HG03025 (cell line): ENCODE data around the gene SNX30.

ENCODE experiments used
- ATAC-seq: cut with Tn5 transposase; IDR thresholded peaks from one replicate; pipeline ENCODE4 v1.9.1; 2021; ENCODE audit warnings: mild to moderate bottlenecking, moderate library complexity; ENCODE audit not compliant: unreplicated experiment, low FRiP score

SNX30 gene

DNA sequence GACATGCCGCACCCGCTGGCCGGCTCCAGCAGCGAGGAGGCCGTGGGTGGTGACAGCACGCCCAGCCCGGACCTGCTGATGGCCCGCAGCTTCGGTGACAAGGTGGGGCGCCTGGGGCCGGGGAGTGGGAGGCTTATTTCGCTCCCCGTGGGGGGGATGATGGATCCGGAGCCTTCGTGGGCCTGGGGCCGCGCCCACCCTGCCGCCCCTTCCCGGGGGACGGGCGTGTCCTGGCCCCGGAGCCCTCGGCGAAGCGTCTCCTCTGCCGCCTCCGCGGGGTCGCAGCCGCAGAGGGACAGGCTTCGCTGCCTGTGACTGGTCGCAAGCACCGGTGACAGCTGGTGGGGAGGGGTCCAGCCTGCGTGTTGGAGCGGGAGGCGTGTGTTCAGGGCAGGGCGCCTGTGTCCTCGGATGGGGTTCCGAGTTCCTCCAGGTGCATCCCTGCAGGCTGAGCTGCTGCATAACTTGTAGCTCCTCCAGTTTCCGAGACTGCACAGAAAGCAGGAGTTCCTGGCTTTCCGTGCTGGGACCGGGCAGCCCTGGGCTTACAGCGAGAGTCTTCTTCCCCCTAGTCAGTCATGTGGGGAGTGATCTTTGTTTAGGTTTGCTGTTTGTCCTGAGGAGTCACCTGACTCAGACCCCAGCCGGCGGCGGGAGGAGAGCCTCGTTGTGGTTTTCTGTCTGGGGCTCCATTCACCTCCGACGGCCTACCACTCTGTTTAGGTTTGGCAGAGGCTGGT, 666 bp downstream of the SNX30 start:
- ATAC-seq, result peak; percentile 36

DNA sequence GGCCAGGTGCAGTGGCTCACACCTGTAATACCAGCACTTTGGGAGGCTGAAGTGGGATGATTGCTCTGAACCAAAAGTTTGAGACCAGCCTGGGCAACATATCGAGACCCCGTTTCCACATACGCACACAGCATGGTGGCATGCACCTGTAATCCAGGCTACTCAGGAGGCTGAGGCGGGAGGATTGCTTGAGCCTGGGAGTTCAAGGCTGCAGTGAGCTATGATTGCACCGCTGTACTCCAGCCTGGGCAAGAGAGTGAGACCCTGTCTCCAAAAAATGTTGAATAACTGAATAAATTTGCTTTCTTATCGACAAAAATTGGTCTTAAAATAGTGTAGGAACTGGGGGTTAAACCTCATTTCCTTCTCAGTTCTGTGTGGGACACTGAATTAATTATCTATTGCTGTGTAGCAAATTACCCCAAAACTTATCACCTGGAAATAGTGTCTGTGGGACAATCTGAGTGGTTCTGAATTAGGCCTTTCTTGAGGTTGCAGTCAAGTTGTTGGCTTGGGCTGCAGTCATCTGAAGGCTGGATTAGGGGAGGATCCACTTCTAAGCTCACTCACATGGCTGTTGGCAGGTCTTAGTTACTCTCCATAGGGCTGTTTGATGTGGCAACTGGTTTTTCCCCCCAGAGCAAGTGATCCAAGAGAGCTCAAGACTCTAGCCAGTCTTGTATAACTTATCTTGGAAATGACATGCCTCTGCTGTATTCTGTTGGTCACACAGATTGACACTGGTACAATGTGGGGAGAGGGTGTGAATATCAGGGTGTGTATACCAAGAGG, 2.0 kb downstream of the SNX30 start:
- no peak for ATAC-seq

DNA sequence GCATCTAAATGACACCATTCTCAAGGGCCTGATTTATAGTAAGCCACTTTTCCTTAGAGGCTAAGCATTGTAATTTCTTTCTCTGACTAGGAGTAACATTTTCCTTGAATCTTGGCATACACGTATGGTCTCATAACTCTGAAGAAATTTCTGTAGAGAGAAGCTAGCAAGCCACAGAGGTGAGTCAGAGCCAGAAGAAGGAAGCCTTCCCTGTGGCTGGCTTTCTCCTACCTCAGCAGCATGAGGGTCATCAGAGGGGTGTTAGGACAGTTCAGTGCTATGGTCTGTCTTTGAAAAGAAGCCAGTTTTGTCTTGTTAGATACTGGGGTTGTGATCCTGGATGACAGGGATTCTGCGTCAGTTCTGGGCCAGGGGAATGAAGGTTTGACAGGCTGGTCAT, 3.2 kb downstream of the SNX30 start:
- ATAC-seq, result no peak

DNA sequence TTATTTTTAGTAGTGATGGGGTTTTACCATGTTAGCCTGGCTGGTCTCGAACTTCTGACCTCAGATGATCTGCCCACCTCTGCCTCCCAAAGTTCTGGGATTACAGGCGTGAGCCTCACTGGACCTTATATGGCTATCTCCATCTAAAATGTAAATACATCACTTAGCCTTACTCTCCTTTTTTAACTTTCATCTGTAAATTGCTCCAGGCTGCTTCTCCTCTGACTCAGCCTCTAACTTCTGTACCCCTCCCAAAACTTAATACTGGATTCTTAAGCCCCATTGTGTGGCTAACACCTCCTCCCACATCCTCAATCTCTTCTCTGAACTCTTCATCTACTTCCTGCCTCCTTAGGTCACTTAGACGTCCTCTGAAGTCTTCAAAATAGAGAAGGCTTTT, 4.0 kb downstream of the SNX30 start:
- ATAC-seq, result no peak

DNA sequence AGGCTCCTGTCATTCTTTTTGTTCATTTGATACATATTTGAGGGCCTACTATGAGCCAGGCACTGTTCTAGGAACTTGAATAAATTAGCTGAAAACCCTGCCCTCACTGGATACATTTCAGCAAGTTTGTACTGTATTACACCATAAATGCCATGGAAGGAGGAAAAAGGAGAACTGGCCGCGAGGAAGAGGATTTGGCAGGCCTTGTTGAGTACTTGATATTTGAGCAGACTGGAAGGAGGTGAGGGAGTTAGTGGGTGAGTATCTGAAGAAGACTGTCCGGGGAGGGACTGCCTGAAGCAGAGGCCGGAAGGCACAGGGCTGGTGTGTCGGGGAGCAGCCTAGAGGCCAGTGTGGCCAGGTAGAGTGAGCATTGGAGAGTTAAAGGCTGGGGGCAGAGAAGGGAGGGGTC, 4.5 kb downstream of the SNX30 start:
- no peak for ATAC-seq

DNA sequence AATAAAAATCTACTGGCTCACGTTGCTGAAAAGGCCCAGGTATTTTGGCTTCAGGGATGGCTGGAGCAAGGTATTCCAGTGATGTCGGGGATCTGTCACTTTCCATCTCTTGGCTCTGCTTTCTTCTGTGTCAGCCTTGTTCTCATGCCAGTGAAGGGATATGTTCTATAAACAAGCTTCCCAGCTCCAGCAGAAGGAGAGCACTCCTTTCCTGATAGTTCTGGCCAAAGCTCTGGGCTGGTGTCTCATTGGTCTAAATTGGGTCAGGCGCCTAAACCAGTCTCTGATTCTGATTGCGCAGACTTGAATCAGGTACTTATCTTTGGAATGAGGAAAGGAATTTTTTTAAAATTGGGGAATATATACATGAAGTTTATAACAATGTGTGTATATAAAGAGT, 5.1 kb downstream of the SNX30 start:
- no peak for ATAC-seq

DNA sequence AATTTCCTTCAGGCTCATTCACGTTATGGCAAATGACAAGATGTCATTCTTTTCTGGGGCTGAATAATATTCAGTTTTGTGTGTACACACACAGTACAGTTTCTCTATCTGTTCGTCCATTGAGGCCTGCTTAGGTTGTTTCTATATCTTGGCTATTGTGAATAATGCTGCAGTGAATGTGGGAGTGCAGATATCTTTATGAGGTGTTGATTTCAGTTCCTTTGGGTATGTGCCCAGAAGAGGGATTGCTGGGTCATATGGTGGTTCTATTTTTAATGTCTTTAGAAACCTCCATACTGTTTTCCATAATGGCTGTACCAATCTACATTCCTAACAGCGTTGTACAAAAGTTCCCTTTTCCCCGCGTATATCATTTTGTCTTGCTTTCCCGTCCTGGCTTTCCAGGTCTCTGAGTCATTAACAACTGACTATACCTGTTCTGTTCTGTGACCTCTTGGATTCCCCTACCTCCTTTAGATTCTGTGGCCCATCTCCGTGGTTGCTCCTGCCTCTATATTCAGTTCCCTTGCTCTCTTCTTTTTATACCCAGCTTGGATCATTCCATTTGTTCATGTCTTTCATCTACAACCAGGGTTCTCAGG, 6.8 kb downstream of the SNX30 start:
- ATAC-seq, result no peak

DNA sequence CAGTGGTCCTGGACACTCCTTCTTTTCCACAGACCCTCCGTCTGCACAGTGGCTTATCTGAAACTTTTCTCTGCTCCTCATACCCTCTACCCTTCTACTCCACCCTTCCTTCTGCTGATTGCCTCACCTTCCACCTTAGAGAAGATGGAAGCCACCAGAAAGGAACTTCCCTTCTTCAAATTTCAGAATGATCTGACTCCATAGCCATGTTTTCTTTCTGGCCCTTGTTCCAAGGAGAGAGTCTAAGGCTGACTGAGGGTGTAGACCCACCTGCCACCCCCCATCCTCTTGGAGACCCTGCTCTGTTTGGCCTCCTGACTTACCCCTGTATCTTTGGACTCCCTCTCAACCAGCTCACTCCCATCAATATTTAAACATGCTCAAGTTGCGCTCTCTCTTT, 7.4 kb downstream of the SNX30 start:
- ATAC-seq, result no peak

DNA sequence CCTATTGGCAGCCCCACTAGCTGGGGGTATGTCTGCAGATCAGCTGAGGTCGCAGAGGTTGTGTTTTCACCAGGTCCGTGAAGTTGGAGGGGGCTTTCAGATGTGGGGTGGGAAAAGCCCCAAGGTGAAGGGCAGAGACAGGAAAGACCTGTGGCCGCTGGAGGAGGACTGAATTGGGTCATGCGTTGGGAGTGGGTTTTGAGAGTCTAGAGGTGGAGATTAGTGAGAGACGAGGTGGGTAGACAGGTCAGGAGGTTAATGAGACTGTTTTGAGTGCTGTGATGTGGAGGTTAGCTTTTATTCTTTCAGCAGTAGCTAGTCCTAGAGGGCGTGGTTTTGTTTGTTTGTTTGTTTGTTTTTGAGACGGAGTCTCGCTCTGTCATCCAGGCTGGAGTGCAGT, 10.3 kb downstream of the SNX30 start:
- ATAC-seq, result no peak

DNA sequence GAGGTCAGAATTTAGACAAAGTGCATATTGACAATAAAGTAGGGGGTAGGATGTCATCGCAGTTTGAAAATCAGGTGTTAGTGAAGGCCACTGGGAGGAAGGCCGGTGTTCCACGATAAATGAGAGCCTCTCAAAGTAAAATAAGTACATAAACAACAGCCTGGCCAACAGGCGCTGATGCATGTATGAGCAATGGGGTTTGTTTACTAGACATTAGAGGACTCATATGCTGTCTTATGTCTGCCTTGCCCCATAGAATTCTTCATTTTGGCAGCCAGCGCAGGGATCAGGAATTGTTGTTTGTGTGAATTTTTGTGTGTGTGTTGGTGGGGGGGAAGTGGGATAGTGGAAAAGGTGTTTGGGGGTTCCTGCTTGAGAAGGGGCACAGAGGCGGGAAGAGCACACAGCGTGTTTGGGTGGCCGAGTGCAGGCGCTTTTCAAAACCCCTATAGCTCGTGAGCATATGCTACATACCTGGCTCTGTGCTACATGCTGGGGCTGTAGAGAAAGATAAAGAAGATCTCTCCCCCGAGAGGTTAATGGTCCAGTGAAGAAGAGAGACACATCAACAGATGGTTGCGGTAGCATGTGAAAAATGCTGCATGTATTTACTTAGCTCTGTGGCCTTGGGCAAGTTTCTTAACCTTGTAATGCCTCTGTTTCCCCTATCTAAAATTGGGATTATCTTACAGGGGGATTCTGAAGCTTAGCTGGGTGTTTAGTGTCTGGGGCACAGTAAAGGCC, 11.5 kb downstream of the SNX30 start:
- ATAC-seq, result peak; percentile 77

DNA sequence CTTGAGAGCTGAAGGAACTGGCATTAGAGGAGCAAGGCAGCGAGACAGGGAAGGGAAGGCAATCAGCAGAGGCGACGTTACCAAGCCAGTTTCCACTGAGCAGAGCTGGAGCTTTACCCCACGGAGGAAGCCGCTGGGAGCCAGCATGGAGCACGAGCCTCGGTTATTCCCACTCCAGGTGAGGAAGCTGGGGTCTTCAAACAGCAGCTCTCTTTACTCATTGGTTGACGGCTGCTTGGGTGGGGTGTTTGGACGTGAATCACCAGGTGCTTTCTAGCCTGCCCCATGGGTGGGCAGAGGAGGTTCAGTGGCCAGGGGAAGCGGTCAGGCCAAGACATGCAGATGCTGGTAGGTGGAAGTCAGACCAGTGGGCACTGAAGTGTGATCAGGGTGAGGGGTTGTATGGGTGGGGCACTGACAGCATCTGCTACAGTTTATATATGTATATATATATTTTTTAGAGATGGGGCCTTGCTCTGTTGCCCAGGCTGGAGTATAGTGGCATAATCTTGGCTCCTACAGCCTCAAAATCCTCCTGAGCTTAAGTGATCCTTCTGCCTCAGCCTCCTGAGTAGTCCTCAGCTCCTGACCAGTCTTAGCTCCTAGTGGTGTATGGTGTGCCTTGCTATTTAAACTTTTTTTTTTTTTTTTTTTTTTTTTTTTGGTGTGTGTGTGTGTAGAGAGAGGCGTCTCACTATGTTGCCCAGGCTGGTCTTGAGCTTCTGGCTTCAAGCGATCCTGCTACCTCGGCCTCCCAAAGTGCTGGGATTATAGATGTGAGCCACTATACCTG, 12.4 kb downstream of the SNX30 start:
- no peak for ATAC-seq

DNA sequence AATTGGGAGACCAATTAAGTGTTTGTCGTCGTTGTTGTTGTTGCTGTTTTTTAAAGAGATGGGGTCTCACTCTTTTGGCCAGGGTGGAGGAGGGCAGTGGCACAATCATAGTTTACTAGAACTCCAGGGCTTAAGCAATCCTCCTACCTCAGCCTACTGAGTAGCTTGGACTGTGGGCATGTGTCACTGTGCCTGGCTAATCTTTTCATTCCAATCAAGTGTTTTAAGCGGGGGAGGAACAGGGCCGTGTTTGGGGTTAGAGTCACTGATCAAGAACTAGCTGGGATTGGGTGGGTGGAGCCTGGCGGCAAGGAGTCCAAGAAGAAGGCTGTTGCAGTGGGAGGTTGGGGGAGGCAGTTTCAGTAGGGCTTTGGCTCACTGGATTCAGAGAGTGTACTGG, 13.8 kb downstream of the SNX30 start:
- ATAC-seq, result no peak

DNA sequence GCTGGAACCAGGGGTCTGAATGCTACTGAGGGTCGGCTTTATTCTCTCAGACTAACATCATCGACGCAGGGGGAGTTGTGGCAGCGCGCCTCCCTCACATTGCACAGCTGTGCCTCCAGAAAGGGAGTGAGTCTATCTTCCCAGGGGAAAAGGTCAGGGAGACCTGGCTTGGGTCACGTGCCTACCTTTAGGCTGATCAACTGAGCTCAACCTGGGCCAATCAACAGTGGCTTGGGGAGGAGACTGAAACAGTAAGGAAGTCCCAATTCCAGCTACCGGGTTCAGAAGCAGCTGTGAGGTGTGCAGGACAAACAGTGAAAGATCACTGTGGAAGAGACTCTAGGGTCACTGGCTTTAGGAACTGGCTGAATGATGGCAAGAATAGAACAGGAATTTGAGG, 14.3 kb downstream of the SNX30 start:
- ATAC-seq, result no peak

DNA sequence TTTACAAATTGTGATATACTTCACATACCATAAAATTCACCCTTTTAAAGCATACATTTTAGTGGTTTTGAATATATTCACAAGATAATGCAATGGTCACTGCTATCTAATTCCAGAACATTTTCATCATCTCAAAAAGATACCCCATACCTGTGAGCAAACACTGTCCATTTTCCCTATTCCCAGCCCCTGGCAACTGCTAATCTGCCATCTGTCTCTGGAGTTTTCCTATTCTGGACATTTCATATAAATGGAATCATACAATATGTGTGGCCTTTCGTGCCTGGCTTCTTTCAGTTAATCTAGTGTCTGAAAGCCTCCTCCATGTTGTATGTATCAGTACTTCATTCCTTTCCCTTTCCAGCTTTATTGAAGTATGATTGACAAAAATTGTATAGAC, 14.7 kb downstream of the SNX30 start:
- ATAC-seq, result no peak

DNA sequence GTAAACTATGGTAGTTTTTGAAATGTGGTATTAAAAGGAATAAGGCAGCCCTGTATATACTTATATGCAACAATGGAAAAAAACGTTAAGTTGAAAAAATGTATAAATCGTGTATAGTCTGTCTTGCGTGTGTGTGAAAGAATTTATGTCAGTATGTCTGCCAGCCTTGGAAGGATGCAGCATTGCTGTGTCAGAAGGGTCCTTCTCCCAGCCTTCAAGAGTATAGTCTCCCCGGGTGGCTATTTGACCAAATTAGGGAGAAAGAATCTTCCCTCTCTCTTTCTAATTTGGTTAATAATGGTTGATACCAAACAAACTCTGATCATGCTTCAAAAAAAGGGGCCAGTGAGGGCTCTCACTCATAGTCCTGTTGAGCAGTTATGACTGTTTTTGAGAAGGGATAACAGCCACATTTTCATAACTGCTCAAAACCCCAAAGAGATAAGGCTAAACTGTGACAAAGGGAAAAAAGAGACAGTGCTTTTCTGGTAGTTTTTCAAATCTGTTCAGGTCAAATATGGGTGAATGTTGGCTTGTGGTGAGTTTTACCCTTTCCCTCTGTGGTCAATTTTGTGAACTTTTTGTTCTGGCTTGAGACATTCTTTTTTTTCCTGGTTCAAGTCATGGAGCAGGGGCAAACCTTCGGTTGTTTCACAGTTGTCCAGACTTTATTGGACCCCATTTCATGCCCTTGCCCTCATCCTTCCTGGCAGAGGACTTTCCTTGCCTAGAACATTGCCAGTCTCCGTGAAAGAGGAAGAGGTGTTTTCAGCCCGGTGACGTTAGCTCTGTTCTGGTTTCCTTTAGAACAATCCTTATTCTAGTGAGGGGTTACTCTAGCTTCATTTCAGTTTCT, 21.0 kb downstream of the SNX30 start:
- ATAC-seq, result peak; percentile 52

DNA sequence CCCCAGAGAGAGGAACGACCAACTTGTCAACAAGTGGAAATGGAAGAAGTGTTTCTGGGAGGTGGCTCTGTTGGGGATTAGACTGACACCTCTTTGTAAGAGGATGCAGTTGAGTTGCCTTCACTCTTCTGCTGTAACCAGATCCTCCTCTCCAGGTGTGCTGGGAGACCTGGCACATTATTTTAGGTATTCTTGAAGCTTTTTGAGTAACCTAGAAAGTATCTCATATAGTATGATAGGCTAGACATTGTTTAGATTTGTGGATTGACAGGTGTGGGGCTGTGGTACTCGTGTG, 21.6 kb downstream of the SNX30 start:
- no peak for ATAC-seq

DNA sequence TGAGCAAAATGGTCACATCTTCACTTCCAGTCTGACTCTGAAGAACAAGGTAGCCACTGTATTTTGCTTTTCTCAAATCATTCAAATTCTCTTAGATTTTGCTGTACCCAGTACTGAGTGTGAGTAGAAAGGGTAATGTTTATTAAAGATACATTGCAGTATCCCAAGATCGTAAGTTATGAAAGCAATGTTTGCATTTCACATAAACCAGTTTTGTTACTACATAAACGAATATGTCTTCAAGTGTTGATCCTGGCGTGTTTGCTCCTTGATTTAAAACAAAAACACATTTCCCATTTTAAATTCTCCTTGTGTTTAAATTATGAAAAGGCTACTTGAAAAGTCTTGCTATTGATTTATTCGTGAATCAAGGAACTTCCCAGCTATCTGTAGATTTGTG, 22.0 kb downstream of the SNX30 start:
- no peak for ATAC-seq

DNA sequence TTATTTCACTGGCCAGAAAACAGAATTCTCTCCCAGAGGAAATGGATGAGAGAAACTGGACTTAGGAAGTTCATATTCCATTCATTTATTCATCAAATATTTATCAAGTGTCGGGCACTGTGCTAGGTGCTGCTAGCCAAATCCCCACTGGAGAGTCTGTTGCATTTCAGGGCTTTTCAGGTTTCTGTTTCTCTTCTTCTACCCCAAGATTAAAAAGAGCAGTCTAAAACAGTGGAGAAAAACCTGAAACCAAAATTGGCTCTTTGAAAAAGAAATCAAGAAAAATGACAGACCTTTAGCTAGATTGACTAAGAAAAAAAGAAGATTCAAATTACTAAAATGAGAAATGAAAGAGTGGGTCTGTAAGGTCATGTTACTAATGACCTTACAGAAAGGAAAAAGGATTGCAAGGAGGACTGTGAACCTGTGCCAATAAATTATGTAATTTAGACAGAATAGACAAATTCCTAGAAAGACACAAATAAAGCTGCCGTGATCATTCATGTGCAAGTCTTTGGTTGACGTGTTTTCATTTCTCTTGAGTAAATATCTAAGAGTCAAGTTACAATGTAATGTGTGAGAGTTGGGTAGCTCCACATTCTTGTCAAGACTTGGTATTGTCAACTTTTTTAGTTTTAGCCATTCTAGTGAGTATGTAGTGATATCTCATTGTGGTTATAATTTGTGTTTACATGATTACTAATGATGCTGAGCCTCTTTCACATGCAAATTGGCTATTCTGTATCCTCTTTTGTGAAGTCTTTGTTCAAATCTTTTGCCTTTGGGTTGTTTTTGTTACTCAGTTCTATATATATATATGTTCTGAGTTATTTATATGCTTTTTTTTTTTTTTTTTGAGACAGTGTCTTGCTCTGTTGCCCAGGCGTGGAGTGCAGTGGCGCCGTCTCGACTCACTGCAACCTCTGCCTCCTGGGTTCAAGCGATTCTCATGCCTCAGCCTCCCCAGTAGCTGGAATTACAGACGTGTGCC, 23.7 kb downstream of the SNX30 start:
- ATAC-seq, result peak; percentile 46
